Neural cell (in vitro differentiated cells): Measurements from ENCODE around the gene CCIN. TPM values are rescaled to one million over a fixed set of nuclear protein-coding genes. Genes with fewer than 3 reads are reported as not detected.

ENCODE experiments used
- H2AFZ ChIP-seq: fragments of 200-600, 300-800 bp; sonication (generic), shearing (Covaris generic); 2 replicates; pipeline ENCODE4 v1.6.0; 2014; ENCODE audit warnings: low read depth, mild to moderate bottlenecking, antibody characterized with exemption, low read length, moderate library complexity
- H3F3A ChIP-seq: fragments of 200-600 bp; shearing (Covaris generic); 2 replicates; pipeline ENCODE4 v1.6.1; 2016; ENCODE audit warnings: mild to moderate bottlenecking, moderate library complexity, mixed read lengths, antibody characterized with exemption, low read length; ENCODE audit not compliant: insufficient read depth, poor library complexity, severe bottlenecking
- H3K27ac ChIP-seq: fragments of 200-600, 300-800 bp; sonication (generic), shearing (Covaris generic); 2 replicates; pipeline ENCODE4 v1.5.1; 2014; ENCODE audit warnings: mild to moderate bottlenecking, low read length, moderate library complexity
- H3K27me3 ChIP-seq: fragments of 300-800, 200-600 bp; sonication (generic), shearing (Covaris generic); 2 replicates; pipeline ENCODE4 v1.6.0; 2014; ENCODE audit warnings: mild to moderate bottlenecking, low read depth, low read length, moderate library complexity; ENCODE audit not compliant: insufficient read depth
- H3K36me3 ChIP-seq: fragments of 300-800, 200-600 bp; sonication (generic), shearing (Covaris generic); 2 replicates; pipeline ENCODE4 v1.5.1; 2014; ENCODE audit warnings: mild to moderate bottlenecking, antibody characterized with exemption, low read length, moderate library complexity; ENCODE audit not compliant: insufficient read depth
- H3K4me2 ChIP-seq: fragments of 300-800, 200-600 bp; sonication (generic), shearing (Covaris generic); 2 replicates; pipeline ENCODE4 v1.6.0; 2014; ENCODE audit warnings: mild to moderate bottlenecking, low read length
- H3K4me3 ChIP-seq: fragments of 300-800, 200-600 bp; sonication (generic), shearing (Covaris generic); 2 replicates; pipeline ENCODE4 v1.5.1; 2014; ENCODE audit warnings: mild to moderate bottlenecking, low read length, moderate library complexity
- H3K79me2 ChIP-seq: fragments of 200-600 bp; shearing (Covaris generic); replicated peaks from 2 replicates; pipeline ENCODE4 v1.6.0; 2014; ENCODE audit warnings: mild to moderate bottlenecking, low read length, moderate library complexity; ENCODE audit not compliant: insufficient read depth
- H3K9ac ChIP-seq: fragments of 300-800, 200-600 bp; sonication (generic), shearing (Covaris generic); 2 replicates; pipeline ENCODE4 v1.6.1; 2016; ENCODE audit warnings: mild to moderate bottlenecking, low read length, mixed read lengths
- H3K9me2 ChIP-seq: fragments of 200-600 bp; shearing (Covaris generic); 2 replicates; pipeline ENCODE4 v1.6.1; 2016; ENCODE audit warnings: mild to moderate bottlenecking, low read length, mixed read lengths; ENCODE audit not compliant: insufficient read depth
- H3K9me3 ChIP-seq: fragments of 200-600, 300-800 bp; sonication (generic), shearing (Covaris generic); 2 replicates; pipeline ENCODE4 v1.6.1; 2016; ENCODE audit warnings: mild to moderate bottlenecking, mixed run types, low read length, moderate library complexity, mixed read lengths
- H4K20me1 ChIP-seq: fragments of 200-600 bp; shearing (Covaris generic); 2 replicates; pipeline ENCODE4 v1.6.1; 2016; ENCODE audit warnings: mild to moderate bottlenecking, mixed run types; ENCODE audit not compliant: insufficient read depth
- EP300 ChIP-seq: fragments of 450-650 bp; conservative IDR thresholded peaks from 2 replicates; pipeline ENCODE4 v1.6.1; 2014; ENCODE audit warnings: antibody characterized with exemption, mild to moderate bottlenecking, moderate library complexity; ENCODE audit not compliant: poor library complexity, severe bottlenecking
- EZH2 ChIP-seq: fragments of 200-600, 300-800 bp; shearing (Covaris generic), sonication (generic); IDR thresholded peaks from 2 replicates; pipeline ENCODE4 v1.6.1; 2014; ENCODE audit warnings: antibody characterized with exemption, low read length, borderline replicate concordance, mild to moderate bottlenecking; ENCODE audit not compliant: insufficient read depth, poor library complexity, severe bottlenecking
- MXI1 ChIP-seq: fragments of 450-650 bp; conservative IDR thresholded peaks from 2 replicates; pipeline ENCODE4 v1.6.1; 2014; ENCODE audit warnings: antibody characterized with exemption, mild to moderate bottlenecking; ENCODE audit not compliant: poor library complexity, severe bottlenecking
- POLR2AphosphoS5 ChIP-seq: IDR thresholded peaks from 2 replicates; pipeline ENCODE4 v1.6.1; 2012
- RAD21 ChIP-seq: fragments of 450-650 bp; conservative IDR thresholded peaks from 2 replicates; pipeline ENCODE4 v1.6.1; 2014; ENCODE audit warnings: antibody characterized with exemption, mild to moderate bottlenecking, moderate library complexity
- REST ChIP-seq: IDR thresholded peaks from 2 replicates; pipeline ENCODE4 v1.6.1; 2012; ENCODE audit warnings: borderline replicate concordance
- SMC3 ChIP-seq: fragments of 450-650 bp; conservative IDR thresholded peaks from 2 replicates; pipeline ENCODE4 v1.6.1; 2014; ENCODE audit warnings: antibody characterized with exemption, mild to moderate bottlenecking, moderate library complexity; ENCODE audit not compliant: poor library complexity
- TAF1 ChIP-seq: IDR thresholded peaks from 2 replicates; pipeline ENCODE4 v1.6.1; 2012; ENCODE audit warnings: low read depth
- polyA plus RNA-seq: library from polyadenylated mRNA; depleted of rRNA; stranded (reverse); fragments of >200 nt; gene quantifications from 2 replicates; pipeline ENCODE4 v1.2.3, GENCODE V29; 2014
- TF ChIP-seq, protein P1 (sequence below): fragments of 450-650 bp; IDR thresholded peaks from 2 replicates; pipeline ENCODE4 v1.5.1; 2014; ENCODE audit warnings: antibody characterized with exemption, mild to moderate bottlenecking, moderate library complexity; ENCODE audit not compliant: poor library complexity, severe bottlenecking

CCIN gene
- polyA plus RNA-seq, 1 donor from 2014 or later, result not detected

- Histone ChIP-seq H3K4me3 (no peak overlapping the region), H3K9me2 (no peaks in the 10 kb centered on the region), H3K4me2 (no peak overlapping the region), H3K36me3 (no peaks in the 10 kb centered on the region), H3K79me2 (no peaks in the 10 kb centered on the region), H3F3A (no peaks in the 10 kb centered on the region), H3K9me3 (no peaks in the 10 kb centered on the region), H4K20me1 (no peaks in the 10 kb centered on the region), H3K27me3 (no peaks in the 10 kb centered on the region), H3K27ac (no peak overlapping the region), H3K9ac (no peak overlapping the region), H2AFZ (no peak overlapping the region)
- TF ChIP-seq TAF1, result no peak
- TF ChIP-seq EZH2, result no peak
- no peak for TF ChIP-seq SMC3
- TF ChIP-seq, protein P1, sequence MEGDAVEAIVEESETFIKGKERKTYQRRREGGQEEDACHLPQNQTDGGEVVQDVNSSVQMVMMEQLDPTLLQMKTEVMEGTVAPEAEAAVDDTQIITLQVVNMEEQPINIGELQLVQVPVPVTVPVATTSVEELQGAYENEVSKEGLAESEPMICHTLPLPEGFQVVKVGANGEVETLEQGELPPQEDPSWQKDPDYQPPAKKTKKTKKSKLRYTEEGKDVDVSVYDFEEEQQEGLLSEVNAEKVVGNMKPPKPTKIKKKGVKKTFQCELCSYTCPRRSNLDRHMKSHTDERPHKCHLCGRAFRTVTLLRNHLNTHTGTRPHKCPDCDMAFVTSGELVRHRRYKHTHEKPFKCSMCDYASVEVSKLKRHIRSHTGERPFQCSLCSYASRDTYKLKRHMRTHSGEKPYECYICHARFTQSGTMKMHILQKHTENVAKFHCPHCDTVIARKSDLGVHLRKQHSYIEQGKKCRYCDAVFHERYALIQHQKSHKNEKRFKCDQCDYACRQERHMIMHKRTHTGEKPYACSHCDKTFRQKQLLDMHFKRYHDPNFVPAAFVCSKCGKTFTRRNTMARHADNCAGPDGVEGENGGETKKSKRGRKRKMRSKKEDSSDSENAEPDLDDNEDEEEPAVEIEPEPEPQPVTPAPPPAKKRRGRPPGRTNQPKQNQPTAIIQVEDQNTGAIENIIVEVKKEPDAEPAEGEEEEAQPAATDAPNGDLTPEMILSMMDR, result no peak
- TF ChIP-seq RAD21, result no peak
- TF ChIP-seq EP300, result no peak
- TF ChIP-seq MXI1, result no peak
- TF ChIP-seq POLR2AphosphoS5, result no peak
- TF ChIP-seq REST, result no peak
Observed at GRCh38 chr9:36163049-36163785, 6.0 kb upstream of the CCIN start.

- Histone ChIP-seq H4K20me1 (no peaks in the 10 kb centered on the region), H3K27me3 (no peaks in the 10 kb centered on the region), H3K9me3 (no peaks in the 10 kb centered on the region), H2AFZ (no peak overlapping the region), H3F3A (no peaks in the 10 kb centered on the region), H3K79me2 (no peaks in the 10 kb centered on the region), H3K9me2 (no peaks in the 10 kb centered on the region), H3K9ac (no peak overlapping the region), H3K36me3 (no peaks in the 10 kb centered on the region), H3K27ac (no peak overlapping the region), H3K4me3 (no peak overlapping the region), H3K4me2 (no peak overlapping the region)
- no peak for TF ChIP-seq EP300
- no peak for TF ChIP-seq SMC3
- no peak for TF ChIP-seq REST
- TF ChIP-seq EZH2, result no peak
- TF ChIP-seq, protein P1, result no peak
- no peak for TF ChIP-seq TAF1
- TF ChIP-seq MXI1, result no peak
- TF ChIP-seq POLR2AphosphoS5, result no peak
- TF ChIP-seq RAD21, result no peak
Observed at GRCh38 chr9:36163786-36164170, 5.4 kb upstream of the CCIN start.
